ENCODE results near the gene SNX17. TPM values are rescaled to one million over a fixed set of nuclear protein-coding genes. Genes with fewer than 3 reads are reported as not detected.

Gene SNX17
- total and polyA plus RNA-seq, 2 of the 13 experiments (the other 11 are each of a cell fraction or from before 2014, with no cell fraction given) = 75.0 to 109 TPM

DNA sequence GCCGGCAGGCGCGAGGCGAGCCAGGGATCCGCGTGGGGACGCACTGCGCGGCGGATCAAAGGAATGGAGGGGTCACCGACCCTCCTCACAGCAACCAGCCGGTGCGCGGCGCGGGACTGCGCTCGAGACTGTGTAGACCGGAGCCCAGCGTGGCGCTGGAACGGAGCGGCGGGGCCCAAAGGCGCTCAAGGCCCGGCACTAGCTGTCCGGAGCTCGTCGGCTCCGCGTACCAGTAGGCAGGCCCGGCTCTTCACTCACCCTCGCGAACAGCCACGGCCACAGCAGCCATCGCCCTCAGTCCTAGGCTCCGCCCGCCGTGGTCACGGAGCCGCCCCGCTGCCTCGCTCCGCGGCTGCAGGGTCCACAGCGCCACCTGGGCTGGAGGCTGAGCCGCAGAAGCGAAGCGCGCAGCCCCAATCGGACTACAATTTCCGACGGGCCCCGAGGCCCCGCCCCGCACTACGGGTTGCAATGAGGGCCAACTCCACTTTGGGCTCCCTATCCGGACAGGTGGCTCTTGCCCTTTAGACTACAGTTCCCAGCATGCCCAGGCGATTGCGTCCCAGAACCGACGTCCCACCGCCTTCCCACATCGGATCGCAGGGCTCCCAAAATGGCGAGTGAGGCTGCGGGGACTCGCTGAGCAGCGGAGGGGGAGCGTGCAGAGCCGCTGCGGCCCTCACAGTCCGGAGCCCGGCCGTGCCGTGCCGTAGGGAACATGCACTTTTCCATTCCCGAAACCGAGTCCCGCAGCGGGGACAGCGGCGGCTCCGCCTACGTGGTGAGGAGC is at the start of gene SNX17, which contains the start of gene EIF2B4 (continued):
- TF ChIP-seq, protein P1, sequence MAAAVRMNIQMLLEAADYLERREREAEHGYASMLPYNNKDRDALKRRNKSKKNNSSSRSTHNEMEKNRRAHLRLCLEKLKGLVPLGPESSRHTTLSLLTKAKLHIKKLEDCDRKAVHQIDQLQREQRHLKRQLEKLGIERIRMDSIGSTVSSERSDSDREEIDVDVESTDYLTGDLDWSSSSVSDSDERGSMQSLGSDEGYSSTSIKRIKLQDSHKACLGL (CRISPR knock-in tag; IDR thresholded peaks at IDR 0.05) = peak; percentile 91
- TF ChIP-seq ZFP36 (IDR thresholded peaks at IDR 0.05; ENCODE audit: borderline replicate concordance, low read depth, low read length, partially characterized antibody) (no peak), ZNF747 (CRISPR knock-in tag; IDR thresholded peaks at IDR 0.05; ENCODE audit: borderline replicate concordance) (peak; percentile 97; the same call in 1 of the 2 replicates), ZNF296 (CRISPR knock-in tag; conservative IDR thresholded peaks at IDR 0.05) (peak; percentile 68; the same call in 1 of the 2 replicates), NR2C2 (CRISPR knock-in tag; IDR thresholded peaks at IDR 0.05; ENCODE audit: borderline replicate concordance) (peak; percentile 93), ZFP62 (CRISPR knock-in tag; IDR thresholded peaks at IDR 0.05) (peak; percentile 98), NONO (IDR thresholded peaks at IDR 0.05) (no peak), NONO (CRISPR knock-in tag; conservative IDR thresholded peaks at IDR 0.05) (peak; percentile 99), SETDB1 (CRISPR knock-in tag; IDR thresholded peaks at IDR 0.05; ENCODE audit: borderline replicate concordance) (peak; percentile 16; the same call in 1 of the 2 replicates), FOXM1 (CRISPR knock-in tag; IDR thresholded peaks at IDR 0.05) (no peak; the same call in 1 of the 2 replicates), ZKSCAN5 (CRISPR knock-in tag; IDR thresholded peaks at IDR 0.05) (no peak; the same call in 1 of the 2 replicates)
- TF ChIP-seq, protein P2, sequence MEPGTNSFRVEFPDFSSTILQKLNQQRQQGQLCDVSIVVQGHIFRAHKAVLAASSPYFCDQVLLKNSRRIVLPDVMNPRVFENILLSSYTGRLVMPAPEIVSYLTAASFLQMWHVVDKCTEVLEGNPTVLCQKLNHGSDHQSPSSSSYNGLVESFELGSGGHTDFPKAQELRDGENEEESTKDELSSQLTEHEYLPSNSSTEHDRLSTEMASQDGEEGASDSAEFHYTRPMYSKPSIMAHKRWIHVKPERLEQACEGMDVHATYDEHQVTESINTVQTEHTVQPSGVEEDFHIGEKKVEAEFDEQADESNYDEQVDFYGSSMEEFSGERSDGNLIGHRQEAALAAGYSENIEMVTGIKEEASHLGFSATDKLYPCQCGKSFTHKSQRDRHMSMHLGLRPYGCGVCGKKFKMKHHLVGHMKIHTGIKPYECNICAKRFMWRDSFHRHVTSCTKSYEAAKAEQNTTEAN (CRISPR knock-in tag; conservative IDR thresholded peaks at IDR 0.05) = peak; percentile 53
- TF ChIP-seq, protein P3, sequence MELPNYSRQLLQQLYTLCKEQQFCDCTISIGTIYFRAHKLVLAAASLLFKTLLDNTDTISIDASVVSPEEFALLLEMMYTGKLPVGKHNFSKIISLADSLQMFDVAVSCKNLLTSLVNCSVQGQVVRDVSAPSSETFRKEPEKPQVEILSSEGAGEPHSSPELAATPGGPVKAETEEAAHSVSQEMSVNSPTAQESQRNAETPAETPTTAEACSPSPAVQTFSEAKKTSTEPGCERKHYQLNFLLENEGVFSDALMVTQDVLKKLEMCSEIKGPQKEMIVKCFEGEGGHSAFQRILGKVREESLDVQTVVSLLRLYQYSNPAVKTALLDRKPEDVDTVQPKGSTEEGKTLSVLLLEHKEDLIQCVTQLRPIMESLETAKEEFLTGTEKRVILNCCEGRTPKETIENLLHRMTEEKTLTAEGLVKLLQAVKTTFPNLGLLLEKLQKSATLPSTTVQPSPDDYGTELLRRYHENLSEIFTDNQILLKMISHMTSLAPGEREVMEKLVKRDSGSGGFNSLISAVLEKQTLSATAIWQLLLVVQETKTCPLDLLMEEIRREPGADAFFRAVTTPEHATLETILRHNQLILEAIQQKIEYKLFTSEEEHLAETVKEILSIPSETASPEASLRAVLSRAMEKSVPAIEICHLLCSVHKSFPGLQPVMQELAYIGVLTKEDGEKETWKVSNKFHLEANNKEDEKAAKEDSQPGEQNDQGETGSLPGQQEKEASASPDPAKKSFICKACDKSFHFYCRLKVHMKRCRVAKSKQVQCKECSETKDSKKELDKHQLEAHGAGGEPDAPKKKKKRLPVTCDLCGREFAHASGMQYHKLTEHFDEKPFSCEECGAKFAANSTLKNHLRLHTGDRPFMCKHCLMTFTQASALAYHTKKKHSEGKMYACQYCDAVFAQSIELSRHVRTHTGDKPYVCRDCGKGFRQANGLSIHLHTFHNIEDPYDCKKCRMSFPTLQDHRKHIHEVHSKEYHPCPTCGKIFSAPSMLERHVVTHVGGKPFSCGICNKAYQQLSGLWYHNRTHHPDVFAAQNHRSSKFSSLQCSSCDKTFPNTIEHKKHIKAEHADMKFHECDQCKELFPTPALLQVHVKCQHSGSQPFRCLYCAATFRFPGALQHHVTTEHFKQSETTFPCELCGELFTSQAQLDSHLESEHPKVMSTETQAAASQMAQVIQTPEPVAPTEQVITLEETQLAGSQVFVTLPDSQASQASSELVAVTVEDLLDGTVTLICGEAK (IDR thresholded peaks at IDR 0.05) = no peak
- TF ChIP-seq, protein P3 (CRISPR knock-in tag; IDR thresholded peaks at IDR 0.05) = peak; percentile 90
- TF ChIP-seq, protein P4, sequence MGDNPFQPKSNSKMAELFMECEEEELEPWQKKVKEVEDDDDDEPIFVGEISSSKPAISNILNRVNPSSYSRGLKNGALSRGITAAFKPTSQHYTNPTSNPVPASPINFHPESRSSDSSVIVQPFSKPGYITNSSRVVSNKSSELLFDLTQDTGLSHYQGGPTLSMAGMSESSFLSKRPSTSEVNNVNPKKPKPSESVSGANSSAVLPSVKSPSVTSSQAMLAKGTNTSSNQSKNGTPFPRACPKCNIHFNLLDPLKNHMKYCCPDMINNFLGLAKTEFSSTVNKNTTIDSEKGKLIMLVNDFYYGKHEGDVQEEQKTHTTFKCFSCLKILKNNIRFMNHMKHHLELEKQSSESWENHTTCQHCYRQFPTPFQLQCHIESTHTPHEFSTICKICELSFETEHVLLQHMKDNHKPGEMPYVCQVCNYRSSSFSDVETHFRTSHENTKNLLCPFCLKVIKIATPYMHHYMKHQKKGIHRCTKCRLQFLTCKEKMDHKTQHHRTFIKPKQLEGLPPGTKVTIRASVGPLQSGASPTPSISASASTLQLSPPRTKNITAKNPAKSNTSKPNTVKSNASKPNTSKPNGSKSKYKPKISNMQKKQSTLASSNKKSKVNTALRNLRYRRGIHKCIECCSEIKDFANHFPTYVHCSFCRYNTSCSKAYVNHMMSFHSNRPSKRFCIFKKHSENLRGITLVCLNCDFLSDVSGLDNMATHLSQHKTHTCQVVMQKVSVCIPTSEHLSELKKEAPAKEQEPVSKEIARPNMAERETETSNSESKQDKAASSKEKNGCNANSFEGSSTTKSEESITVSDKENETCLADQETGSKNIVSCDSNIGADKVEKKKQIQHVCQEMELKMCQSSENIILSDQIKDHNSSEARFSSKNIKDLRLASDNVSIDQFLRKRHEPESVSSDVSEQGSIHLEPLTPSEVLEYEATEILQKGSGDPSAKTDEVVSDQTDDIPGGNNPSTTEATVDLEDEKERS (CRISPR knock-in tag; IDR thresholded peaks at IDR 0.05) = peak; percentile 89

Data from HepG2 (cell line).